ENCODE results near the gene OVCH2.

The OVCH2 gene

GRCh38 chr11:7688238-7688826 lies 17.9 kb downstream of the OVCH2 start:
- H3K9me3 ChIP-seq (ENCODE audit: control insufficient read depth, insufficient read depth, low read length): no peaks in the 10 kb centered on the region
- no peak overlapping the region for H3K27ac ChIP-seq (ENCODE audit: low read depth, low read length)
- no peaks in the 10 kb centered on the region for H3K79me2 ChIP-seq (ENCODE audit: control insufficient read depth, low read length)
- H3F3A ChIP-seq (ENCODE audit: control insufficient read depth, insufficient read depth): no peaks in the 10 kb centered on the region
- H3K9me2 ChIP-seq (replicated peaks; ENCODE audit: control insufficient read depth, low read length): no peaks in the 10 kb centered on the region
- peaks cover 17% of the 10 kb centered on the region for H3K4me1 ChIP-seq (ENCODE audit: control insufficient read depth, low read length)
- H4K20me1 ChIP-seq (ENCODE audit: control insufficient read depth, insufficient read depth, low read depth, low read length): no peaks in the 10 kb centered on the region
- no peak overlapping the region for H3K4me2 ChIP-seq (ENCODE audit: low read length)
- H3K4me3 ChIP-seq (ENCODE audit: low read length): no peak overlapping the region
- TF ChIP-seq EZH2phosphoT487 (IDR thresholded peaks at IDR 0.05; ENCODE audit: borderline replicate concordance, low read length): no peak
- TF ChIP-seq CTCF (IDR thresholded peaks at IDR 0.05; ENCODE audit: low read depth, low read length, poor library complexity, severe bottlenecking): peak; percentile 78
- H3K36me3 ChIP-seq (ENCODE audit: control insufficient read depth, low read length): no peaks in the 10 kb centered on the region
- H3K27me3 ChIP-seq (ENCODE audit: control insufficient read depth, low read length): peaks cover 17% of the 10 kb centered on the region

DNA sequence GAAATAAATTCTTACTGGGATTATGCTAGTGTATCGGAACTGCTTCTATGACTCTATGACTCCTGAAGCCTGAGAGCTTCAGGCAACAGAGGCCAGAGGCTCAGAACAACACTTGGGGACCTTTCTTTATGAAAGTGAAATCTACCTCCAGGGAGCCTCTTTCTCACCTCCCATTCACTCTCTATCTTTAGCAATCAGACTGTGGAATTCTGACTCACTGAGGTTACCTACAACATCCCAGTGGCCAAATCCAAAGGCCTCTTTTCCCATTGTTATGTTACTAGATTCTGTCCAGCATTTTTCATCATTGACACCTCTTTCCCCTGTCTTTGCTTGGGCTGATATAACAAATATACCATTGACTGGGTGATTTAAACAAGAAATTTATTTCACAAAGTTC lies 18.9 kb downstream of the OVCH2 start:
- no peaks in the 10 kb centered on the region for H3K36me3 ChIP-seq (ENCODE audit: control insufficient read depth, low read length)
- no peak overlapping the region for H3K4me3 ChIP-seq (ENCODE audit: low read length)
- H3K9me2 ChIP-seq (replicated peaks; ENCODE audit: control insufficient read depth, low read length): no peaks in the 10 kb centered on the region
- H3K79me2 ChIP-seq (ENCODE audit: control insufficient read depth, low read length): no peaks in the 10 kb centered on the region
- H4K20me1 ChIP-seq (ENCODE audit: control insufficient read depth, insufficient read depth, low read depth, low read length): no peaks in the 10 kb centered on the region
- peaks cover 10% of the 10 kb centered on the region for H3K4me1 ChIP-seq (ENCODE audit: control insufficient read depth, low read length)
- TF ChIP-seq CTCF (IDR thresholded peaks at IDR 0.05; ENCODE audit: low read depth, low read length, poor library complexity, severe bottlenecking): no peak
- no peak for TF ChIP-seq EZH2phosphoT487 (IDR thresholded peaks at IDR 0.05; ENCODE audit: borderline replicate concordance, low read length)
- no peak overlapping the region for H3K4me2 ChIP-seq (ENCODE audit: low read length)
- H3K9me3 ChIP-seq (ENCODE audit: control insufficient read depth, insufficient read depth, low read length): no peaks in the 10 kb centered on the region
- H3K27ac ChIP-seq (ENCODE audit: low read depth, low read length): no peak overlapping the region
- peaks cover 20% of the 10 kb centered on the region for H3K27me3 ChIP-seq (ENCODE audit: control insufficient read depth, low read length)
- no peaks in the 10 kb centered on the region for H3F3A ChIP-seq (ENCODE audit: control insufficient read depth, insufficient read depth)

- Histone ChIP-seq H3K4me1 (ENCODE audit: control insufficient read depth, low read length) (peaks cover 4% of the 10 kb centered on the region), H3K27ac (ENCODE audit: low read depth, low read length) (no peak overlapping the region), H3K9me2 (replicated peaks; ENCODE audit: control insufficient read depth, low read length) (no peaks in the 10 kb centered on the region), H3K36me3 (ENCODE audit: control insufficient read depth, low read length) (no peaks in the 10 kb centered on the region), H3K9me3 (ENCODE audit: control insufficient read depth, insufficient read depth, low read length) (no peaks in the 10 kb centered on the region), H3K4me3 (ENCODE audit: low read length) (no peak overlapping the region), H3K4me2 (ENCODE audit: low read length) (no peak overlapping the region), H3F3A (ENCODE audit: control insufficient read depth, insufficient read depth) (no peaks in the 10 kb centered on the region), H4K20me1 (ENCODE audit: control insufficient read depth, insufficient read depth, low read depth, low read length) (no peaks in the 10 kb centered on the region), H3K79me2 (ENCODE audit: control insufficient read depth, low read length) (no peaks in the 10 kb centered on the region), H3K27me3 (ENCODE audit: control insufficient read depth, low read length) (peaks cover 22% of the 10 kb centered on the region)
- TF ChIP-seq CTCF (IDR thresholded peaks at IDR 0.05; ENCODE audit: low read depth, low read length, poor library complexity, severe bottlenecking): no peak
- no peak for TF ChIP-seq EZH2phosphoT487 (IDR thresholded peaks at IDR 0.05; ENCODE audit: borderline replicate concordance, low read length)
These were observed 19.5 kb downstream of the OVCH2 start for GRCh38 chr11:7686761-7687160.
